Fibroblast of lung (primary cell): ENCODE measurements around the gene NUP133.

Experiments
- CTCF ChIP-seq, 2 donors: IDR thresholded peaks in 1 of 2; conservative IDR thresholded peaks in 1 of 2; 1 replicate in 1 of 2; 2 replicates in 1 of 2; pipeline ENCODE4 v1.5.1; 2011 to 2012; ENCODE audit warnings: low read length in 2 of 2, control low read depth in 1 of 2, inconsistent platforms in 1 of 2, low read depth in 1 of 2, mild to moderate bottlenecking in 1 of 2
- EZH2 ChIP-seq: IDR thresholded peaks from 2 replicates; pipeline ENCODE4 v1.5.1; 2012; ENCODE audit warnings: low read length, control low read depth, mild to moderate bottlenecking; ENCODE audit errors: missing control alignments

DNA sequence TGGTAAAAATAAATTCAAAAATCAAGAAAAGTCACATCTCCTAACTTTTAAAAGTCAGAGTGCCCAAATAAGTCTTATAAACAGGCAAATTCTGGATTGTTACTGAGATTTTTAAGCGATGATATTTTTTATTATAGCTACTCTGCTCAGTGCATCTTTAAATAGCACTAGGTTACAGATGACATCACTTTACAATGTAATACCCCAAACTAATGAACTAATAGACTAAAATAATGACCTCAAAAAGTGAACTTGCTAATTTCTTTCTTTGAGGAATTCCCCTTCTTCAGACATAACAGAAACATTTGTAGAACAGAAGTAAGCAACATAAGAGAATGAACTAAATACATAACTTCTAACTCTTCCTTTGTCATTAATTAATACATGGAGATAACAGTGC is 41.3 kb downstream of the NUP133 start:
- TF ChIP-seq EZH2 (no peak), CTCF (conservative IDR thresholded peaks at IDR 0.05 in 1 of 2, IDR thresholded peaks at IDR 0.05 in 1 of 2; ENCODE audit: low read depth in 1 of 2, low read length in 2 of 2) (no peak)
